Lower lobe of right lung (tissue), 2 donors: ENCODE measurements around the gene BEND5. TPM values are rescaled to one million over a fixed set of nuclear protein-coding genes. Genes with fewer than 3 reads are reported as not detected.
A peak's percentile ranks its signal among the peaks of the same experiment; 100 is the strongest.

ENCODE experiments used
- ATAC-seq, 2 donors: fragments of 200-7000 bp; cut with Tn5 transposase; one replicate each; pipeline ENCODE4 v1.9.1; 2020 to 2022; ENCODE audit warnings: mild to moderate bottlenecking in 2 of 2, moderate library complexity in 2 of 2
- DNase-seq: peaks from one replicate; pipeline ENCODE4 v3.0.0-alpha.2; 2020
- H3K27ac ChIP-seq: fragments of 200-600 bp; one replicate; pipeline ENCODE4 v1.8.0; 2022
- H3K27me3 ChIP-seq: fragments of 200-600 bp; one replicate; pipeline ENCODE4 v1.8.0; 2022; ENCODE audit warnings: low read depth
- H3K36me3 ChIP-seq: fragments of 200-600 bp; one replicate; pipeline ENCODE4 v1.8.0; 2022; ENCODE audit warnings: mild to moderate bottlenecking
- H3K4me1 ChIP-seq: fragments of 200-600 bp; one replicate; pipeline ENCODE4 v1.8.0; 2022
- H3K4me3 ChIP-seq: fragments of 200-600 bp; one replicate; pipeline ENCODE4 v1.8.0; 2022; ENCODE audit warnings: mild to moderate bottlenecking
- H3K9me3 ChIP-seq: fragments of 200-600 bp; one replicate; pipeline ENCODE4 v1.8.0; 2022
- CTCF ChIP-seq: fragments of 200-600 bp; IDR thresholded peaks from one replicate; pipeline ENCODE4 v1.8.0; 2022; ENCODE audit warnings: antibody characterized with exemption, mild to moderate bottlenecking
- intact Hi-C: fragments of 100-400 bp; cut with DNase I; formaldehyde crosslinking; loops from one replicate; pipeline ENCODE4 v1.11.0; 2022
- total RNA-seq: library from RNA; stranded (reverse); fragmentation: NEBNext Ultra II Directional; extraction: Animal tissue kit (Norgen Biotek cat#: 25700); gene quantifications from one replicate; pipeline ENCODE4 v1.2.1, GENCODE V29; 2021
- donor health status: DM: no; HTN: yes; CAD: no; lungs with severe emphysema.

Gene BEND5
- total RNA-seq, 1 donor from 2014 or later: 4.3 TPM

GRCh38 chr1:48726139-48726538, 50.6 kb downstream of the BEND5 start:
- Histone ChIP-seq H3K4me1 (no peaks in the 10 kb centered on the region), H3K27me3 (no peaks in the 10 kb centered on the region), H3K36me3 (peaks cover 18% of the 10 kb centered on the region), H3K4me3 (no peak overlapping the region), H3K27ac (no peak overlapping the region), H3K9me3 (no peaks in the 10 kb centered on the region)
- ATAC-seq (no peak), DNase-seq (no peak)
- no peak for TF ChIP-seq CTCF
- intact Hi-C loops: no loop called here

GRCh38 chr1:48725341-48726046, 51.2 kb downstream of the BEND5 start:
- Histone ChIP-seq H3K4me1 (no peaks in the 10 kb centered on the region), H3K9me3 (no peaks in the 10 kb centered on the region), H3K36me3 (peaks cover 18% of the 10 kb centered on the region), H3K4me3 (no peak overlapping the region), H3K27ac (no peak overlapping the region), H3K27me3 (no peaks in the 10 kb centered on the region)
- ATAC-seq (no peak), DNase-seq (no peak)
- no peak for TF ChIP-seq CTCF
- intact Hi-C loops: no loop called here

- intact Hi-C loops: no loop called here
- H3K36me3 ChIP-seq: no peaks in the 10 kb centered on the region
- DNase-seq: no peak
- TF ChIP-seq CTCF: no peak
- no peaks in the 10 kb centered on the region for H3K27me3 ChIP-seq
- no peaks in the 10 kb centered on the region for H3K9me3 ChIP-seq
- ATAC-seq: no peak
- H3K4me1 ChIP-seq: peaks cover 7% of the 10 kb centered on the region
- H3K27ac ChIP-seq: no peak overlapping the region
- no peak overlapping the region for H3K4me3 ChIP-seq
These were observed 55.8 kb downstream of the BEND5 start for GRCh38 chr1:48720929-48721328.

GRCh38 chr1:48718705-48719104, 58.0 kb downstream of the BEND5 start:
- Histone ChIP-seq H3K4me1 (peaks cover 7% of the 10 kb centered on the region), H3K9me3 (no peaks in the 10 kb centered on the region), H3K4me3 (no peak overlapping the region), H3K27me3 (no peaks in the 10 kb centered on the region), H3K27ac (no peak overlapping the region), H3K36me3 (no peaks in the 10 kb centered on the region)
- TF ChIP-seq CTCF: no peak
- ATAC-seq: peak; percentile 69 to 77
- no peak for DNase-seq
- intact Hi-C loops: no loop called here

GRCh38 chr1:48718116-48718630, 58.5 kb downstream of the BEND5 start:
- H3K27me3 ChIP-seq: no peaks in the 10 kb centered on the region
- no peak for TF ChIP-seq CTCF
- no peaks in the 10 kb centered on the region for H3K36me3 ChIP-seq
- no peak overlapping the region for H3K4me3 ChIP-seq
- ATAC-seq (peak in 1 of 2 donors; percentile 33), DNase-seq (no peak)
- intact Hi-C loops: no loop called here
- peaks cover 7% of the 10 kb centered on the region for H3K4me1 ChIP-seq
- no peaks in the 10 kb centered on the region for H3K9me3 ChIP-seq
- H3K27ac ChIP-seq: no peak overlapping the region
